GM23338 (cell line): ENCODE results near the gene PDE4B. TPM values are rescaled to one million over a fixed set of nuclear protein-coding genes. Genes with fewer than 3 reads are reported as not detected.

Source experiments
- ATAC-seq: fragments of 200-7000 bp; cut with Tn5 transposase; 3 replicates; pipeline ENCODE4 v1.9.1; 2020
- DNase-seq: peaks from one replicate; pipeline ENCODE4 v3.0.0-alpha.2; 2015; ENCODE audit warnings: low spot score
- H2AFZ ChIP-seq: fragments of 200-600 bp; sonication (generic); 2 replicates; pipeline ENCODE4 v1.8.0; 2016; ENCODE audit warnings: antibody characterized with exemption, mild to moderate bottlenecking, moderate library complexity
- H3F3A ChIP-seq: fragments of 200-600 bp; sonication (generic); replicated peaks from 2 replicates; pipeline ENCODE4 v1.8.0; 2017; ENCODE audit warnings: antibody characterized with exemption, mixed run types, low read depth
- H3K27ac ChIP-seq: fragments of 200-600 bp; sonication (generic); 2 replicates; pipeline ENCODE4 v1.6.1; 2016; ENCODE audit warnings: low read depth
- H3K27me3 ChIP-seq: fragments of 200-600 bp; sonication (generic); 2 replicates; pipeline ENCODE4 v1.8.0; 2016; ENCODE audit warnings: mild to moderate bottlenecking, mixed run types, moderate library complexity; ENCODE audit not compliant: insufficient read depth
- H3K36me3 ChIP-seq: fragments of 200-600 bp; sonication (generic); 2 replicates; pipeline ENCODE4 v1.8.0; 2016; ENCODE audit warnings: mild to moderate bottlenecking; ENCODE audit not compliant: insufficient read depth
- H3K4me1 ChIP-seq: fragments of 200-600 bp; sonication (generic); 2 replicates; pipeline ENCODE4 v1.8.0; 2016; ENCODE audit warnings: mild to moderate bottlenecking, moderate library complexity; ENCODE audit not compliant: insufficient read depth
- H3K4me2 ChIP-seq: fragments of 200-600 bp; sonication (generic); 2 replicates; pipeline ENCODE4 v1.7.1; 2017; ENCODE audit warnings: mixed run types
- H3K4me3 ChIP-seq: fragments of 200-600 bp; sonication (generic); 2 replicates; pipeline ENCODE4 v1.6.1; 2016; ENCODE audit warnings: mixed run types
- H3K79me2 ChIP-seq: fragments of 200-600 bp; sonication (generic); replicated peaks from 2 replicates; pipeline ENCODE4 v1.8.0; 2017; ENCODE audit warnings: mild to moderate bottlenecking; ENCODE audit not compliant: insufficient read depth
- H3K9me2 ChIP-seq: fragments of 200-600 bp; sonication (generic); 2 replicates; pipeline ENCODE4 v1.8.0; 2017; ENCODE audit not compliant: insufficient read depth
- H4K20me1 ChIP-seq: fragments of 200-600 bp; sonication (generic); replicated peaks from 2 replicates; pipeline ENCODE4 v1.8.0; 2017; ENCODE audit warnings: mild to moderate bottlenecking; ENCODE audit not compliant: insufficient read depth
- H3K27ac Mint-ChIP-seq: 2 replicates; pipeline ENCODE4 v1.8.0; 2020; ENCODE audit warnings: inconsistent platforms, mild to moderate bottlenecking, moderate library complexity, mixed read lengths
- H3K27me3 Mint-ChIP-seq: 3 replicates; pipeline ENCODE4 v1.8.0; 2022; ENCODE audit warnings: low read depth, mild to moderate bottlenecking, moderate library complexity, mixed read lengths, inconsistent platforms; ENCODE audit not compliant: insufficient read depth, poor library complexity
- H3K36me3 Mint-ChIP-seq: 3 replicates; pipeline ENCODE4 v1.8.0; 2021; ENCODE audit warnings: low read depth, mild to moderate bottlenecking, inconsistent platforms, moderate library complexity, mixed read lengths
- H3K4me1 Mint-ChIP-seq: 3 replicates; pipeline ENCODE4 v1.8.0; 2020; ENCODE audit warnings: mild to moderate bottlenecking, inconsistent platforms, mixed read lengths
- H3K4me3 Mint-ChIP-seq: 3 replicates; pipeline ENCODE4 v1.8.0; 2021; ENCODE audit warnings: moderate library complexity, mild to moderate bottlenecking, inconsistent platforms, mixed read lengths
- H3K9me3 Mint-ChIP-seq: 3 replicates; pipeline ENCODE4 v1.8.0; 2020; ENCODE audit warnings: moderate library complexity, mild to moderate bottlenecking, inconsistent platforms, mixed read lengths
- CREB1 ChIP-seq: fragments of 250-450 bp; sonication (Bioruptor Pico); IDR thresholded peaks from 2 replicates; pipeline ENCODE4 v1.5.0; 2020; ENCODE audit warnings: low read depth, mild to moderate bottlenecking, moderate library complexity
- ETS1 ChIP-seq: IDR thresholded peaks from 2 replicates; pipeline ENCODE4 v1.6.1; 2016; ENCODE audit warnings: antibody characterized with exemption
- EZH2 ChIP-seq: fragments of 200-600 bp; sonication (generic); IDR thresholded peaks from one replicate; pipeline ENCODE4 v1.8.0; 2017; ENCODE audit warnings: antibody characterized with exemption, mild to moderate bottlenecking, low read depth; ENCODE audit not compliant: unreplicated experiment
- EZH2phosphoT487 ChIP-seq: fragments of 200-600 bp; sonication (generic); IDR thresholded peaks from one replicate; pipeline ENCODE4 v1.8.1; 2018; ENCODE audit warnings: antibody characterized with exemption; ENCODE audit not compliant: unreplicated experiment
- JUNB ChIP-seq: IDR thresholded peaks from one replicate; pipeline ENCODE4 v1.6.1; 2016; ENCODE audit warnings: antibody characterized with exemption; ENCODE audit not compliant: unreplicated experiment
- NANOG ChIP-seq: IDR thresholded peaks from 2 replicates; pipeline ENCODE4 v1.6.1; 2016; ENCODE audit warnings: antibody characterized with exemption, borderline replicate concordance
- POLR2AphosphoS5 ChIP-seq: IDR thresholded peaks from 2 replicates; pipeline ENCODE4 v1.6.1; 2016; ENCODE audit warnings: antibody characterized with exemption, low read depth
- STAT1 ChIP-seq: IDR thresholded peaks from one replicate; pipeline ENCODE4 v1.6.1; 2016; ENCODE audit warnings: antibody characterized with exemption; ENCODE audit not compliant: unreplicated experiment
- ZNF114 ChIP-seq: fragments of 250-450 bp; sonication (Bioruptor Pico); IDR thresholded peaks from 2 replicates; pipeline ENCODE4 v1.5.0; 2020; ENCODE audit warnings: mild to moderate bottlenecking, moderate library complexity
- ZNF331 ChIP-seq: fragments of 250-450 bp; sonication (Bioruptor Pico); IDR thresholded peaks from 2 replicates; pipeline ENCODE4 v1.5.0; 2020; ENCODE audit warnings: low read depth, mild to moderate bottlenecking, moderate library complexity
- polyA plus RNA-seq: library from polyadenylated mRNA; unstranded; fragments of >200 nt; fragmentation: Nextera tagmentation; extraction: Ambion mirVana; gene quantifications from 2 replicates; pipeline ENCODE4 v1.2.1, GENCODE V29; 2016
- total RNA-seq: library from RNA; depleted of rRNA; stranded (reverse); fragments of >200 nt; shearing (Covaris generic); gene quantifications from 2 replicates; pipeline ENCODE4 v1.2.3, GENCODE V29; 2014
- TF ChIP-seq, protein P1 (sequence below), 2 experiments: fragments of 200-600 bp in 1 of 2; sonication (generic) in 1 of 2; conservative IDR thresholded peaks; 2 replicates each; pipeline versions ENCODE4 v1.5.1 to v1.6.1; 2016 to 2017; ENCODE audit warnings: antibody characterized with exemption in 2 of 2, low read depth in 2 of 2, mild to moderate bottlenecking in 2 of 2, moderate library complexity in 1 of 2
- TF ChIP-seq, protein P2 (sequence below): IDR thresholded peaks from one replicate; pipeline ENCODE4 v1.6.1; 2018; ENCODE audit warnings: antibody characterized with exemption; ENCODE audit not compliant: unreplicated experiment

The PDE4B gene
- total and polyA plus RNA-seq, 2 experiments from 2014 or later = 14.0 to 25.6 TPM

DNA sequence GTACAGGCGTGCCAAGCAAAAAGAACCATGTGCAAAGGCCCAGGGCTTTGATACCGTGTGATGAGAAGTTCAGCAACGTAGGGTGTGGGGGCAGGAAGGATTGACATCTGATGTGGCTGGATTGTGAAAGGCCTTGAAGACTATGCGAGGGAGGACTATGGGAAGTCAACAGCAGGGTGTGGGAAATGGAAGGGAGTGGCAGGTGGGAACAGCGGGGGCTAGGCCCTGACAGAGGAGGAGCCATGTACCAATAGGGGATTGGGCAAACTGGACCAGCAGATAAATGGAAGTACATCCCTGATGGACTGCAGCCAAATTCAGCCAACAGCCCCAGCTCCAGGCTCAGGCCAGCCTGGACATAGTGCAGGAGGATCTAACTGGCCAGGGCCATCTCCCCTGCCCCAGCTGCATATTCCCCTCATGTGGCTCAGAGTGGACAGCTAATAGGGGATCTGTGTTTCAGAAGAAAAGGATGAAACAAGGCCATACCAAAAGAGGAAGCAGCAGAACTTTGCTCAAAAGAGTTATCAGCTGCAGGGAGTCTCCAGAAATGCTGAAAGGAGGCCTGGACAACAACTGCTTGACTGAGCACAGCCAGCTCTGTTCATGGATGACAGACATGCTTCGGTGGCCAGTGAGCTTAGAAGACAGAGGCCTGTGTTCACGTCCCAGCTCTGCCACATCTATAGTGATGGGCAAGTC lies 601.0 kb downstream of the PDE4B start (continued):
- no peak for TF ChIP-seq ZNF114 (CRISPR knock-in tag)
- no peak for TF ChIP-seq EZH2
- no peak for TF ChIP-seq EZH2phosphoT487
- TF ChIP-seq, protein P1, sequence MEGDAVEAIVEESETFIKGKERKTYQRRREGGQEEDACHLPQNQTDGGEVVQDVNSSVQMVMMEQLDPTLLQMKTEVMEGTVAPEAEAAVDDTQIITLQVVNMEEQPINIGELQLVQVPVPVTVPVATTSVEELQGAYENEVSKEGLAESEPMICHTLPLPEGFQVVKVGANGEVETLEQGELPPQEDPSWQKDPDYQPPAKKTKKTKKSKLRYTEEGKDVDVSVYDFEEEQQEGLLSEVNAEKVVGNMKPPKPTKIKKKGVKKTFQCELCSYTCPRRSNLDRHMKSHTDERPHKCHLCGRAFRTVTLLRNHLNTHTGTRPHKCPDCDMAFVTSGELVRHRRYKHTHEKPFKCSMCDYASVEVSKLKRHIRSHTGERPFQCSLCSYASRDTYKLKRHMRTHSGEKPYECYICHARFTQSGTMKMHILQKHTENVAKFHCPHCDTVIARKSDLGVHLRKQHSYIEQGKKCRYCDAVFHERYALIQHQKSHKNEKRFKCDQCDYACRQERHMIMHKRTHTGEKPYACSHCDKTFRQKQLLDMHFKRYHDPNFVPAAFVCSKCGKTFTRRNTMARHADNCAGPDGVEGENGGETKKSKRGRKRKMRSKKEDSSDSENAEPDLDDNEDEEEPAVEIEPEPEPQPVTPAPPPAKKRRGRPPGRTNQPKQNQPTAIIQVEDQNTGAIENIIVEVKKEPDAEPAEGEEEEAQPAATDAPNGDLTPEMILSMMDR (conservative IDR thresholded peaks at IDR 0.05; ENCODE audit: low read depth in 2 of 2) = no peak
- no peak for TF ChIP-seq JUNB
- TF ChIP-seq STAT1 = no peak
- TF ChIP-seq, protein P2, sequence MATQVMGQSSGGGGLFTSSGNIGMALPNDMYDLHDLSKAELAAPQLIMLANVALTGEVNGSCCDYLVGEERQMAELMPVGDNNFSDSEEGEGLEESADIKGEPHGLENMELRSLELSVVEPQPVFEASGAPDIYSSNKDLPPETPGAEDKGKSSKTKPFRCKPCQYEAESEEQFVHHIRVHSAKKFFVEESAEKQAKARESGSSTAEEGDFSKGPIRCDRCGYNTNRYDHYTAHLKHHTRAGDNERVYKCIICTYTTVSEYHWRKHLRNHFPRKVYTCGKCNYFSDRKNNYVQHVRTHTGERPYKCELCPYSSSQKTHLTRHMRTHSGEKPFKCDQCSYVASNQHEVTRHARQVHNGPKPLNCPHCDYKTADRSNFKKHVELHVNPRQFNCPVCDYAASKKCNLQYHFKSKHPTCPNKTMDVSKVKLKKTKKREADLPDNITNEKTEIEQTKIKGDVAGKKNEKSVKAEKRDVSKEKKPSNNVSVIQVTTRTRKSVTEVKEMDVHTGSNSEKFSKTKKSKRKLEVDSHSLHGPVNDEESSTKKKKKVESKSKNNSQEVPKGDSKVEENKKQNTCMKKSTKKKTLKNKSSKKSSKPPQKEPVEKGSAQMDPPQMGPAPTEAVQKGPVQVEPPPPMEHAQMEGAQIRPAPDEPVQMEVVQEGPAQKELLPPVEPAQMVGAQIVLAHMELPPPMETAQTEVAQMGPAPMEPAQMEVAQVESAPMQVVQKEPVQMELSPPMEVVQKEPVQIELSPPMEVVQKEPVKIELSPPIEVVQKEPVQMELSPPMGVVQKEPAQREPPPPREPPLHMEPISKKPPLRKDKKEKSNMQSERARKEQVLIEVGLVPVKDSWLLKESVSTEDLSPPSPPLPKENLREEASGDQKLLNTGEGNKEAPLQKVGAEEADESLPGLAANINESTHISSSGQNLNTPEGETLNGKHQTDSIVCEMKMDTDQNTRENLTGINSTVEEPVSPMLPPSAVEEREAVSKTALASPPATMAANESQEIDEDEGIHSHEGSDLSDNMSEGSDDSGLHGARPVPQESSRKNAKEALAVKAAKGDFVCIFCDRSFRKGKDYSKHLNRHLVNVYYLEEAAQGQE = no peak
- TF ChIP-seq ZNF331 = no peak
- TF ChIP-seq CREB1 (CRISPR knock-in tag) = no peak

GRCh38 chr1:66394603-66395002 lies 601.9 kb downstream of the PDE4B start:
- no peak overlapping the region for H3K4me3 Mint-ChIP-seq
- no peaks in the 10 kb centered on the region; the same call in 1 of the 2 replicates for H3K36me3 ChIP-seq
- no peak for DNase-seq
- H3K27ac Mint-ChIP-seq = no peak overlapping the region
- no peaks in the 10 kb centered on the region for H3K27me3 Mint-ChIP-seq
- H3K4me3 ChIP-seq = no peak overlapping the region
- TF ChIP-seq ETS1 = no peak
- TF ChIP-seq EZH2phosphoT487 = no peak
- TF ChIP-seq EZH2 = no peak
- no peak for TF ChIP-seq STAT1
- TF ChIP-seq, protein P1 (conservative IDR thresholded peaks at IDR 0.05; ENCODE audit: low read depth in 2 of 2) = no peak
- TF ChIP-seq, protein P2 = no peak
- TF ChIP-seq ZNF331 = no peak
- TF ChIP-seq NANOG = no peak
- no peak for TF ChIP-seq CREB1 (CRISPR knock-in tag)
- no peak for TF ChIP-seq POLR2AphosphoS5
- no peak for TF ChIP-seq ZNF114 (CRISPR knock-in tag)
- peaks cover 7% of the 10 kb centered on the region; the same call in 2 of the 3 replicates for H3K36me3 Mint-ChIP-seq
- no peak overlapping the region for H3K4me2 ChIP-seq
- H3K9me3 Mint-ChIP-seq = peaks cover 13% of the 10 kb centered on the region
- 0 out of 2 replicates have a peak, but pooled peaks cover 6% of the 10 kb centered on the region for H3K9me2 ChIP-seq
- H3K27ac ChIP-seq = no peak overlapping the region
- no peaks in the 10 kb centered on the region for H3K27me3 ChIP-seq
- no peaks in the 10 kb centered on the region for H4K20me1 ChIP-seq
- no peak for ATAC-seq
- no peaks in the 10 kb centered on the region for H3K4me1 ChIP-seq
- H3K79me2 ChIP-seq = no peaks in the 10 kb centered on the region
- no peaks in the 10 kb centered on the region for H3F3A ChIP-seq
- no peaks in the 10 kb centered on the region; the same call in 2 of the 3 replicates for H3K4me1 Mint-ChIP-seq
- no peak overlapping the region for H2AFZ ChIP-seq
